IMR-90 (cell line): Measurements from ENCODE around the gene FNDC3A.

ENCODE experiments used
- CTCF ChIP-seq: conservative IDR thresholded peaks from 2 replicates; pipeline ENCODE4 v1.5.1; 2012; ENCODE audit warnings: mild to moderate bottlenecking, low read depth, low read length, improper control_type of control experiment
- POLR2A ChIP-seq: IDR thresholded peaks from 2 replicates; pipeline ENCODE4 v1.6.1; 2012; ENCODE audit warnings: mild to moderate bottlenecking, low read depth, low read length
- RAD21 ChIP-seq: IDR thresholded peaks from 2 replicates; pipeline ENCODE4 v1.6.1; 2012; ENCODE audit warnings: low read length, improper control_type of control experiment
- SMC3 ChIP-seq: fragments of 150-350 bp; IDR thresholded peaks from 2 replicates; pipeline ENCODE4 v1.6.1; 2016; ENCODE audit warnings: low read depth, mild to moderate bottlenecking, antibody characterized with exemption, low read length, moderate library complexity

GRCh38 chr13:49086722-49087121 is 111.0 kb downstream of the FNDC3A start:
- TF ChIP-seq CTCF (no peak), RAD21 (no peak), POLR2A (no peak), SMC3 (no peak)
